ENCODE results near the gene NKAIN1. TPM values are rescaled to one million over a fixed set of nuclear protein-coding genes. Genes with fewer than 3 reads are reported as not detected.

Gene NKAIN1
- total RNA-seq, 1 experiment from 2014 or later, result 36.8 TPM

GRCh38 chr1:31159869-31160611 is 79.6 kb downstream of the NKAIN1 start (continued):
- TF ChIP-seq ZNF532 (CRISPR knock-in tag; IDR thresholded peaks at IDR 0.05; ENCODE audit: borderline replicate concordance) (no peak), CBFB (CRISPR knock-in tag; IDR thresholded peaks at IDR 0.05; ENCODE audit: low read depth) (no peak), E2F5 (CRISPR knock-in tag; IDR thresholded peaks at IDR 0.05) (no peak), ZNF121 (CRISPR knock-in tag; IDR thresholded peaks at IDR 0.05) (no peak), ZBTB21 (CRISPR knock-in tag; IDR thresholded peaks at IDR 0.05; ENCODE audit: borderline replicate concordance) (no peak), GTF2I (CRISPR knock-in tag; conservative IDR thresholded peaks at IDR 0.05) (no peak)

GRCh38 chr1:31159323-31159722 is 80.4 kb downstream of the NKAIN1 start:
- ChIA-PET CTCF (interaction anchor here (3.6 kb wide), 1 partner anchor 22 kb away, joined by 14 read pairs; no protein-coding TSS in a partner anchor), POLR2A (interaction anchor here (0.6 to 0.7 kb wide), 2 partner anchors 109 to 1627 kb away, joined by 3 to 4 read pairs; no protein-coding TSS in a partner anchor)
- no peak for ATAC-seq
- DNase-seq (ENCODE audit: low spot score), result no peak
- H3K36me3 Mint-ChIP-seq, result no peaks in the 10 kb centered on the region
- no peak overlapping the region for H3K27ac Mint-ChIP-seq
- peaks cover 16% of the 10 kb centered on the region for H3K4me1 Mint-ChIP-seq
- H3K4me3 Mint-ChIP-seq, result no peak overlapping the region
- no peaks in the 10 kb centered on the region for H3K27me3 Mint-ChIP-seq (ENCODE audit: low read depth)
- TF ChIP-seq ZNF121 (CRISPR knock-in tag; IDR thresholded peaks at IDR 0.05), result peak; percentile 56; the same call in 1 of the 2 replicates
- no peak for TF ChIP-seq ZNF416 (CRISPR knock-in tag; IDR thresholded peaks at IDR 0.05)
- no peaks in the 10 kb centered on the region for H3K9me3 Mint-ChIP-seq

GRCh38 chr1:31155216-31155806 is 84.4 kb downstream of the NKAIN1 start:
- POLR2A ChIA-PET, result no interaction called here
- CTCF ChIA-PET, result no interaction called here
- ATAC-seq, result peak; percentile 77
- H3K27me3 Mint-ChIP-seq (ENCODE audit: low read depth), result no peaks in the 10 kb centered on the region
- DNase-seq (ENCODE audit: low spot score), result peak; percentile 76
- H3K9me3 Mint-ChIP-seq, result peaks cover 6% of the 10 kb centered on the region
- H3K36me3 Mint-ChIP-seq, result 0 out of 2 replicates have a peak, but pooled peaks cover 5% of the 10 kb centered on the region
- peak overlapping the region; percentile 88 for H3K4me3 Mint-ChIP-seq
- H3K4me1 Mint-ChIP-seq, result peaks cover 14% of the 10 kb centered on the region
- H3K27ac Mint-ChIP-seq, result peak overlapping the region; percentile 95
- TF ChIP-seq GRHL2 (CRISPR knock-in tag; IDR thresholded peaks at IDR 0.05; ENCODE audit: insufficient replicate concordance, severe bottlenecking) (no peak), TP53 (CRISPR knock-in tag; IDR thresholded peaks at IDR 0.05) (no peak), HMGXB4 (CRISPR knock-in tag; IDR thresholded peaks at IDR 0.05) (peak; percentile 50; the same call in 1 of the 2 replicates), ATF1 (CRISPR knock-in tag; IDR thresholded peaks at IDR 0.05) (no peak), EMX1 (CRISPR knock-in tag; IDR thresholded peaks at IDR 0.05) (peak; percentile 64; the same call in 1 of the 2 replicates), CBFB (CRISPR knock-in tag; IDR thresholded peaks at IDR 0.05; ENCODE audit: low read depth) (no peak), JAZF1 (CRISPR knock-in tag; IDR thresholded peaks at IDR 0.05) (no peak), JUN (CRISPR knock-in tag; IDR thresholded peaks at IDR 0.05) (no peak), ZNF416 (CRISPR knock-in tag; IDR thresholded peaks at IDR 0.05) (peak; percentile 17; the same call in 1 of the 2 replicates), ZNF317 (CRISPR knock-in tag; IDR thresholded peaks at IDR 0.05; ENCODE audit: borderline replicate concordance, low read depth) (no peak), TEAD1 (CRISPR knock-in tag; IDR thresholded peaks at IDR 0.05) (no peak), CREB1 (CRISPR knock-in tag; IDR thresholded peaks at IDR 0.05) (no peak), MAX (CRISPR knock-in tag; IDR thresholded peaks at IDR 0.05) (no peak; the same call in 1 of the 2 replicates), NFE2L1 (CRISPR knock-in tag; IDR thresholded peaks at IDR 0.05) (no peak), GABPB1 (CRISPR knock-in tag; IDR thresholded peaks at IDR 0.05) (peak; percentile 36; the same call in 1 of the 2 replicates), E2F1 (CRISPR knock-in tag; IDR thresholded peaks at IDR 0.05) (no peak), FOXJ3 (CRISPR knock-in tag; IDR thresholded peaks at IDR 0.05; ENCODE audit: borderline replicate concordance) (no peak), IRF1 (CRISPR knock-in tag; IDR thresholded peaks at IDR 0.05) (no peak)
